Measurements from ENCODE around the gene PGGT1B.

- TF ChIP-seq GATA2 (IDR thresholded peaks at IDR 0.05; ENCODE audit: low read depth, low read length) (no peak), GATA3 (IDR thresholded peaks at IDR 0.05; ENCODE audit: low read depth, low read length) (no peak)
Observed at GRCh38 chr5:115262011-115262320, 711 bp downstream of the PGGT1B start.

All from SH-SY5Y (cell line).